Sigmoid colon (tissue), 7 donors: ENCODE measurements around the gene TMTC1. TPM values are rescaled to one million over a fixed set of nuclear protein-coding genes. Genes with fewer than 3 reads are reported as not detected.

Source experiments
- DNase-seq: peaks from one replicate; pipeline ENCODE4 v3.0.0-alpha.2; 2019
- H3K27ac ChIP-seq, 4 donors: fragments of 200-600 bp; sonication (generic); one replicate each; pipeline ENCODE4 v1.5.1; 2016 to 2019; ENCODE audit warnings: mild to moderate bottlenecking in 1 of 4
- H3K27me3 ChIP-seq, 3 donors: fragments of 200-600 bp; sonication (generic); one replicate each; pipeline ENCODE4 v1.5.1; 2019; ENCODE audit warnings: mild to moderate bottlenecking in 1 of 3
- H3K36me3 ChIP-seq, 4 donors: fragments of 200-600 bp; sonication (generic); one replicate each; pipeline ENCODE4 v1.5.1; 2016 to 2019
- H3K4me1 ChIP-seq, 4 donors: fragments of 200-600 bp; sonication (generic); one replicate each; pipeline ENCODE4 v1.5.1; 2017 to 2019
- H3K4me3 ChIP-seq, 4 donors: fragments of 200-600 bp; sonication (generic); one replicate each; pipeline ENCODE4 v1.5.1; 2017 to 2019; ENCODE audit warnings: mild to moderate bottlenecking in 2 of 4, moderate library complexity in 1 of 4
- H3K9me3 ChIP-seq, 4 donors: fragments of 200-600 bp in 3 of 4; sonication (generic) in 3 of 4; one replicate each; pipeline versions ENCODE4 v1.5.1 to v1.6.1; 2013 to 2019
- EP300 ChIP-seq, 4 donors: sonication (generic); formaldehyde crosslinking; IDR thresholded peaks; one replicate each; pipeline ENCODE4 v1.6.1; 2017; ENCODE audit warnings: antibody characterized with exemption in 4 of 4
- POLR2A ChIP-seq, 2 donors: fragments of 450-650 bp; IDR thresholded peaks; one replicate each; pipeline ENCODE4 v1.6.1; 2016; ENCODE audit warnings: antibody characterized with exemption in 2 of 2, mild to moderate bottlenecking in 2 of 2, moderate library complexity in 2 of 2
- POLR2AphosphoS5 ChIP-seq, 4 donors: sonication (generic); formaldehyde crosslinking; IDR thresholded peaks; one replicate each; pipeline ENCODE4 v1.6.1; 2017; ENCODE audit warnings: antibody characterized with exemption in 4 of 4
- WGBS, 2 donors: extraction: QIAGEN DNeasy Blood & Tissue Kit; methylation state at CpG; one replicate each; pipeline ENCODE4 v1.1.7; 2013; 5-methylcytosine and 5-hydroxymethylcytosine counted together
- intact Hi-C: fragments of 100-400 bp; cut with DNase I; formaldehyde crosslinking; loops from one replicate; pipeline ENCODE4 v1.15.1; 2023
- polyA plus RNA-seq, 3 donors: library from polyadenylated mRNA; stranded (reverse); fragments of 200-250 nt; gene quantifications; one replicate each; pipeline ENCODE4 v1.2.3, GENCODE V29; 2013
- total RNA-seq, 4 donors: library from RNA; depleted of rRNA; stranded (reverse); fragments of >200 nt; gene quantifications; one replicate each; pipeline ENCODE4 v1.1.0, GENCODE V29; 2016
- TF ChIP-seq, protein P1 (sequence below), 4 experiments: fragments of 450-650 bp in 3 of 4; fragments of 200-600 bp in 1 of 4; IDR thresholded peaks; one replicate each; pipeline ENCODE4 v1.5.1; 2016 to 2019; ENCODE audit warnings: antibody characterized with exemption in 4 of 4, mild to moderate bottlenecking in 3 of 4, moderate library complexity in 2 of 4
- donor health status: healthy with polysubstance abuse.
- donor health status: Bipolar disorder and iron deficiency.
- donor health status: healthy.

TMTC1 gene
- total and polyA plus RNA-seq, 7 donors, result 0.46 to 77.5 (median 61.5) TPM

- Histone ChIP-seq H3K9me3 (no peaks in the 10 kb centered on the region), H3K4me1 (peaks cover 0 to 91% (median 81%) of the 10 kb centered on the region in 4 donors), H3K4me3 (no peak overlapping the region), H3K27me3 (no peaks in the 10 kb centered on the region), H3K36me3 (no peaks in the 10 kb centered on the region), H3K27ac (peak overlapping the region in 3 of 4 donors; percentile 61 to 74 (median 67))
- WGBS, 2 donors, result 73 to 81% methylated on average over 3 of the region's 3 CpGs
- DNase-seq, result no peak
- TF ChIP-seq, protein P1, sequence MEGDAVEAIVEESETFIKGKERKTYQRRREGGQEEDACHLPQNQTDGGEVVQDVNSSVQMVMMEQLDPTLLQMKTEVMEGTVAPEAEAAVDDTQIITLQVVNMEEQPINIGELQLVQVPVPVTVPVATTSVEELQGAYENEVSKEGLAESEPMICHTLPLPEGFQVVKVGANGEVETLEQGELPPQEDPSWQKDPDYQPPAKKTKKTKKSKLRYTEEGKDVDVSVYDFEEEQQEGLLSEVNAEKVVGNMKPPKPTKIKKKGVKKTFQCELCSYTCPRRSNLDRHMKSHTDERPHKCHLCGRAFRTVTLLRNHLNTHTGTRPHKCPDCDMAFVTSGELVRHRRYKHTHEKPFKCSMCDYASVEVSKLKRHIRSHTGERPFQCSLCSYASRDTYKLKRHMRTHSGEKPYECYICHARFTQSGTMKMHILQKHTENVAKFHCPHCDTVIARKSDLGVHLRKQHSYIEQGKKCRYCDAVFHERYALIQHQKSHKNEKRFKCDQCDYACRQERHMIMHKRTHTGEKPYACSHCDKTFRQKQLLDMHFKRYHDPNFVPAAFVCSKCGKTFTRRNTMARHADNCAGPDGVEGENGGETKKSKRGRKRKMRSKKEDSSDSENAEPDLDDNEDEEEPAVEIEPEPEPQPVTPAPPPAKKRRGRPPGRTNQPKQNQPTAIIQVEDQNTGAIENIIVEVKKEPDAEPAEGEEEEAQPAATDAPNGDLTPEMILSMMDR (IDR thresholded peaks at IDR 0.05), result no peak
- TF ChIP-seq POLR2A (IDR thresholded peaks at IDR 0.05) (no peak), EP300 (IDR thresholded peaks at IDR 0.05) (no peak), POLR2AphosphoS5 (IDR thresholded peaks at IDR 0.05) (no peak)
- intact Hi-C loops, result no loop called here
Observed at GRCh38 chr12:29732593-29732992, 51.1 kb downstream of the TMTC1 start.

GRCh38 chr12:29732191-29732590 lies 51.6 kb downstream of the TMTC1 start:
- H3K4me1 ChIP-seq, result peaks cover 0 to 93% (median 83%) of the 10 kb centered on the region in 4 donors
- intact Hi-C loops, result no loop called here
- no peak for DNase-seq
- TF ChIP-seq POLR2A (IDR thresholded peaks at IDR 0.05) (no peak), EP300 (IDR thresholded peaks at IDR 0.05) (no peak), POLR2AphosphoS5 (IDR thresholded peaks at IDR 0.05) (no peak)
- TF ChIP-seq, protein P1 (IDR thresholded peaks at IDR 0.05), result no peak
- H3K9me3 ChIP-seq, result no peaks in the 10 kb centered on the region
- H3K27ac ChIP-seq, result peak overlapping the region in 3 of 4 donors; percentile 58 to 74 (median 67)
- H3K4me3 ChIP-seq, result no peak overlapping the region
- H3K36me3 ChIP-seq, result no peaks in the 10 kb centered on the region
- WGBS, 2 donors, result 81 to 89% methylated on average over 2 of the region's 2 CpGs
- no peaks in the 10 kb centered on the region for H3K27me3 ChIP-seq

DNA sequence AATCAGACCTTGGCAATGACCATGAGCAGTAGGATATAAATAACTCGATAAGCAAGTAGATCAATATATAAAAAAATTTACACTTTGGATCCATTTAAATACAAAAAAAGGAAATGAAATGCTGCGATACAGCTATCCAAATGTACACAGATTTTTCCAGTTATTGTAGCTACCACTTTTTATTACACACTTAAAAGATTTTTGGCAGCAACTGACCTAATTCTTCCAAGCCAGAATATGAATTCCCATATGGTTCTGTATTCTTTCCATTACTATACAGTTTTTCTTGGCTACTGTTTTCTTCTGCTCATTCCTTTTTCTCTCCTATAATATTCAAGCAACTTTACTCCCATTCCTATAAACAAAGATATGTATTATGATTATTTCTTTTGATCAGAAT lies 52.2 kb downstream of the TMTC1 start:
- H3K4me3 ChIP-seq, result no peak overlapping the region
- 69 to 75% methylated on average over 2 of the region's 2 CpGs for WGBS, 2 donors
- intact Hi-C loops, result no loop called here
- no peaks in the 10 kb centered on the region for H3K27me3 ChIP-seq
- H3K9me3 ChIP-seq, result no peaks in the 10 kb centered on the region
- H3K36me3 ChIP-seq, result no peaks in the 10 kb centered on the region
- no peak for TF ChIP-seq POLR2A (IDR thresholded peaks at IDR 0.05)
- TF ChIP-seq, protein P1 (IDR thresholded peaks at IDR 0.05), result no peak
- no peak for TF ChIP-seq EP300 (IDR thresholded peaks at IDR 0.05)
- peaks cover 0 to 93% (median 87%) of the 10 kb centered on the region in 4 donors for H3K4me1 ChIP-seq
- peak overlapping the region in 3 of 4 donors; percentile 58 to 74 (median 67) for H3K27ac ChIP-seq
- DNase-seq, result no peak

DNA sequence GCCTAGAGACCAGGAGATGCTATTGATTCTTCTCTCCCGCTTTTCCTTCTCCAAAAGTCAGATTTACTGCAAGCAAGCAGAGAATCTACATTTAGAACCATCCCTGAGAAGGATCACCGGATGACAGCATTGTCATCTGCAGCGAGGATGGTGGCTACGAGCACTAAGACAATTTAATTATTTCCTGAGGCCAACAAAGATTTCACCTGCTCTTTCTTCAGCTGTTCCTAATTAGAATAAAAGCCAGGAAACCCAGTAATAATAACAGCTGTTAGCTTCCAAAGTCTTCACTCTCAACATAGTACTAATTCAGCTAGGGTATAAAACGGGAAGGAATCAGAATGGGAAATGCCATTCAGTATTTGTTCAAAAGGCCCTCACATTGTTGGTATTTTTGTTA lies 53.3 kb downstream of the TMTC1 start:
- TF ChIP-seq EP300 (IDR thresholded peaks at IDR 0.05), result no peak
- TF ChIP-seq POLR2AphosphoS5 (IDR thresholded peaks at IDR 0.05), result no peak
- TF ChIP-seq, protein P1 (IDR thresholded peaks at IDR 0.05), result no peak
- TF ChIP-seq POLR2A (IDR thresholded peaks at IDR 0.05), result no peak
- peaks cover 0 to 93% (median 91%) of the 10 kb centered on the region in 4 donors for H3K4me1 ChIP-seq

DNA sequence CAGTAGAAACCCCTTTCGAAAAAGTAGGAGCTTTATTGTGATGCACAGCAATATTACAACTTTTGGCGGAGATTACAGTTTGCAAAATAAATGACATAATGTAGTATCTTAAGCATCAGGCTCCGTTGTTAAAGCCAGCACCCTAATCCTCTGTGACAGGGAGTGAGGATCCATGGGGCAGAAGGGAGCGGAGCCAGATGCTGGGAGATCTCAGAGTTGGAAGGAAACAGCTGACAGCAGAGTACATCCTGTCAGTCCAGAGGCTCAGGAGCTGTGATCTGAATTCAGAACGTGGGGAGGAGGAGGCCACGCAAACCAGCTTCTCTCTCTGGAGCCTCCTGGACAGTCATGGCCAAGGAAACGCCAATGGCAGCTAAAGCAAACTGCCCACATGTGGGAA lies 55.7 kb downstream of the TMTC1 start:
- TF ChIP-seq POLR2AphosphoS5 (IDR thresholded peaks at IDR 0.05), result no peak

More for the DNA sequence above, 53.3 kb downstream of the TMTC1 start:
- no peaks in the 10 kb centered on the region for H3K36me3 ChIP-seq
- no peaks in the 10 kb centered on the region for H3K9me3 ChIP-seq
- no peak overlapping the region for H3K4me3 ChIP-seq
- peak overlapping the region in 2 of 4 donors; percentile 67 to 74 for H3K27ac ChIP-seq
- H3K27me3 ChIP-seq, result no peaks in the 10 kb centered on the region
- no peak for DNase-seq
- intact Hi-C loops, result no loop called here
- 80 to 82% methylated on average over 5 of the region's 5 CpGs for WGBS, 2 donors

More for the DNA sequence above, 55.7 kb downstream of the TMTC1 start:
- Histone ChIP-seq H3K36me3 (no peaks in the 10 kb centered on the region), H3K27me3 (no peaks in the 10 kb centered on the region), H3K9me3 (no peaks in the 10 kb centered on the region), H3K4me1 (peaks cover 0 to 73% (median 71%) of the 10 kb centered on the region in 4 donors), H3K4me3 (no peak overlapping the region), H3K27ac (peak overlapping the region; percentile 3 to 83 (median 79))
- WGBS, 2 donors, result 68 to 77% methylated on average over 7 of the region's 7 CpGs
- intact Hi-C loops, result no loop called here
- DNase-seq, result no peak
